Kidney (tissue), 14 donors: ENCODE data around the gene PGC. TPM values are rescaled to one million over a fixed set of nuclear protein-coding genes. Genes with fewer than 3 reads are reported as not detected.
A peak's percentile ranks its signal among the peaks of the same experiment; 100 is the strongest.

Experiments used
- DNase-seq, 5 donors: peaks; one replicate each; pipeline ENCODE4 v3.0.0-alpha.2; 2013 to 2020
- FAIRE-seq: peaks from 2 replicates; lab custom pipeline; 2012; peaks lifted over from hg19 to GRCh38; lab: Jason Lieb, UNC
- H3K27ac ChIP-seq, 2 donors: one replicate each; pipeline ENCODE4 v1.7.0; 2013; ENCODE audit warnings: low read depth in 2 of 2, low read length in 2 of 2, inconsistent platforms in 1 of 2
- H3K27me3 ChIP-seq: one replicate; pipeline ENCODE4 v1.7.1; 2013; ENCODE audit warnings: low read length, inconsistent platforms; ENCODE audit not compliant: control insufficient read depth, insufficient read depth
- H3K36me3 ChIP-seq, 3 donors: one replicate each; pipeline versions ENCODE4 v1.7.0 to v1.7.1; 2013; ENCODE audit warnings: low read length in 3 of 3, control low read depth in 1 of 3, inconsistent platforms in 1 of 3; ENCODE audit not compliant: insufficient read depth in 3 of 3, control insufficient read depth in 2 of 3
- H3K4me1 ChIP-seq, 3 donors: one replicate each; pipeline versions ENCODE4 v1.7.0 to v1.7.1; 2013; ENCODE audit warnings: low read length in 3 of 3, inconsistent platforms in 1 of 3, low read depth in 1 of 3; ENCODE audit not compliant: control insufficient read depth in 2 of 3, insufficient read depth in 2 of 3
- H3K4me3 ChIP-seq, 3 donors: one replicate each; pipeline versions ENCODE4 v1.7.0 to v1.8.1; 2013; ENCODE audit warnings: low read length in 3 of 3, control low read depth in 1 of 3, inconsistent platforms in 1 of 3
- H3K9ac ChIP-seq, 3 donors: one replicate each; pipeline versions ENCODE4 v1.7.0 to v1.7.1; 2013; ENCODE audit warnings: low read length in 3 of 3, control low read depth in 1 of 3, inconsistent platforms in 1 of 3
- H3K9me3 ChIP-seq, 3 donors: one replicate each; pipeline versions ENCODE4 v1.7.0 to v1.7.1; 2013; ENCODE audit warnings: low read length in 3 of 3, control low read depth in 1 of 3, inconsistent platforms in 1 of 3; ENCODE audit not compliant: control insufficient read depth in 2 of 3, insufficient read depth in 1 of 3
- CTCF ChIP-seq: IDR thresholded peaks from 3 replicates; pipeline ENCODE4 v1.5.1; 2012; ENCODE audit warnings: mild to moderate bottlenecking, moderate library complexity, borderline replicate concordance; ENCODE audit not compliant: insufficient read depth; ENCODE audit errors: extremely low read depth
- intact Hi-C: fragments of 100-400 bp; cut with DNase I; formaldehyde crosslinking; loops from one replicate; pipeline ENCODE4 v1.11.1; 2022
- polyA plus RNA-seq: library from polyadenylated mRNA; stranded (reverse); fragments of 350-450 nt; fragmentation: Illumina TruSeq; extraction: RNeasy Lipid Tissue Mini Kit (QIAGEN cat#74804); gene quantifications from one replicate; pipeline ENCODE4 v1.2.3, GENCODE V29; 2014; ENCODE audit warnings: low read depth, low replicate concordance; ENCODE audit not compliant: insufficient read depth
- total RNA-seq: library from RNA; stranded (reverse); fragmentation: NEBNext Ultra II Directional; extraction: Animal tissue kit (Norgen Biotek cat#: 25700); gene quantifications from one replicate; pipeline ENCODE4 v1.2.1, GENCODE V29; 2021
- donor health status: control.
- donor health status: control.
- donor health status: control.
- donor health status: control.
- donor health status: control.
- donor health status: DM: yes; HTN: yes; CAD: no.
- donor health status: Normal renal cell carcinoma (clear cell type).

The PGC gene
- total and polyA plus RNA-seq, 2 donors from 2014 or later, result 0.39 TPM; not detected in 1

GRCh38 chr6:41787219-41787917 lies 40.2 kb upstream of the PGC start, which contains the start of gene TOMM6:
TOMM6 (plus strand) TSS chr6:41787694; CDS start chr6:41787698, 4 bp downstream.
- Histone ChIP-seq H3K27ac (peak within 1 kb of the TSS; percentile 92 to 97), H3K9me3 (no peaks in the 10 kb centered on the region), H3K9ac (peak within 1 kb of the TSS; percentile 71 to 99 (median 81)), H3K4me1 (peaks cover 0 to 13% (median 0%) of the 10 kb centered on the region in 3 donors), H3K4me3 (peak within 1 kb of the TSS; percentile 94 to 100 (median 98)), H3K27me3 (no peaks in the 10 kb centered on the region), H3K36me3 (peaks cover 2 to 26% (median 10%) of the 10 kb centered on the region in 3 donors)
- intact Hi-C loops, result loop anchor here (10.0 kb wide), 1 partner anchor 257 kb away; no protein-coding TSS in a partner anchor
- FAIRE-seq (no peak), DNase-seq (peak; percentile 97 to 98 (median 97))
- TF ChIP-seq CTCF, result peak; percentile 91

GRCh38 chr6:41786451-41787218 lies 39.4 kb upstream of the PGC start:
- Histone ChIP-seq H3K9ac (peak overlapping the region; percentile 6 to 99 (median 70)), H3K27ac (peak overlapping the region; percentile 92 to 97), H3K36me3 (peaks cover 2 to 20% (median 10%) of the 10 kb centered on the region in 3 donors), H3K27me3 (no peaks in the 10 kb centered on the region), H3K4me3 (peak overlapping the region; percentile 94 to 100 (median 98)), H3K4me1 (peaks cover 0 to 13% (median 0%) of the 10 kb centered on the region in 3 donors), H3K9me3 (no peaks in the 10 kb centered on the region)
- peak; percentile 90 to 96 (median 92) for DNase-seq
- TF ChIP-seq CTCF, result peak; percentile 81
- intact Hi-C loops, result loop anchor here (10.0 kb wide), 1 partner anchor 258 kb away; no protein-coding TSS in a partner anchor
- no peak for FAIRE-seq

GRCh38 chr6:41785689-41786450 lies 38.7 kb upstream of the PGC start:
- Histone ChIP-seq H3K9ac (peak overlapping the region in 1 of 3 donors; percentile 52), H3K4me3 (peak overlapping the region; percentile 3 to 100 (median 36)), H3K27me3 (no peaks in the 10 kb centered on the region), H3K27ac (peak overlapping the region; percentile 92 to 97), H3K4me1 (peaks cover 0 to 20% (median 3%) of the 10 kb centered on the region in 3 donors), H3K36me3 (peaks cover 2 to 14% (median 9%) of the 10 kb centered on the region in 3 donors), H3K9me3 (no peaks in the 10 kb centered on the region)
- intact Hi-C loops, result loop anchor here (10.0 kb wide), 1 partner anchor 259 kb away; no protein-coding TSS in a partner anchor
- FAIRE-seq (no peak), DNase-seq (peak in 1 of 5 donors; percentile 87)
- TF ChIP-seq CTCF, result no peak
